ENCODE measurements around the gene SHKBP1. TPM values are rescaled to one million over a fixed set of nuclear protein-coding genes. Genes with fewer than 3 reads are reported as not detected.
A peak's percentile ranks its signal among the peaks of the same experiment; 100 is the strongest.

Gene SHKBP1
- total RNA-seq, 1 experiment from 2014 or later, result 92.9 TPM

GRCh38 chr19:40632311-40633036 lies 55.8 kb downstream of the SHKBP1 start:
- Mint-ChIP-seq H3K4me3 (peak overlapping the region in 1 of 2 experiments; percentile 54; a peak in 3 of 5 replicates), H3K4me1 (peaks cover 35 to 37% of the 10 kb centered on the region in 2 experiments), H3K9me3 (no peaks in the 10 kb centered on the region; a peak in 1 of 5 replicates), H3K27ac (no peak overlapping the region), H3K27me3 (ENCODE audit: low read depth) (peaks cover 39% of the 10 kb centered on the region), H3K36me3 (ENCODE audit: insufficient read depth in 1 of 3, low read depth in 3 of 3) (peaks cover 3 to 18% (median 17%) of the 10 kb centered on the region in 3 experiments; a peak in 6 of 7 replicates)
- Histone ChIP-seq H2BK120ac (ENCODE audit: low read depth, low read length, poor library complexity, severe bottlenecking) (no peak overlapping the region), H3K9me3 (ENCODE audit: control insufficient read depth, low read depth, low read length) (no peaks in the 10 kb centered on the region), H2BK15ac (ENCODE audit: low read depth, low read length) (no peak overlapping the region), H3K27me3 (ENCODE audit: insufficient read depth, low read length) (no peaks in the 10 kb centered on the region; the same call in 1 of the 2 replicates), H4K8ac (replicated peaks; ENCODE audit: insufficient read length, low read depth, low read length) (no peak overlapping the region), H3T11ph (ENCODE audit: low read length) (no peak overlapping the region), H4K91ac (ENCODE audit: insufficient read length, low read depth, low read length) (no peak overlapping the region), H2BK12ac (ENCODE audit: insufficient read length, low read depth, low read length) (no peak overlapping the region), H4K20me1 (ENCODE audit: control insufficient read depth, insufficient read depth, insufficient read length) (no peaks in the 10 kb centered on the region), H3K18ac (ENCODE audit: insufficient read length, low read depth, low read length) (no peak overlapping the region), H3K4ac (ENCODE audit: low read depth, low read length) (no peak overlapping the region), H2BK20ac (ENCODE audit: low read depth, low read length, poor library complexity, severe bottlenecking) (no peak overlapping the region), H3K27ac (ENCODE audit: insufficient read length, low read depth, low read length) (no peak overlapping the region), H2AFZ (ENCODE audit: low read length) (no peak overlapping the region), H4K5ac (ENCODE audit: insufficient read length, low read depth, low read length) (no peak overlapping the region), H2AK5ac (ENCODE audit: insufficient read length, low read length) (no peak overlapping the region), H3K9ac (ENCODE audit: extremely low read depth, insufficient read length, low read length) (no peak overlapping the region), H3K79me1 (ENCODE audit: insufficient read depth, low read depth, low read length, poor library complexity, severe bottlenecking) (no peaks in the 10 kb centered on the region), H3K56ac (ENCODE audit: insufficient read length, low read depth, low read length) (no peak overlapping the region), H3K14ac (ENCODE audit: insufficient read depth, low read length) (no peak overlapping the region), H3K23ac (ENCODE audit: insufficient read length, low read depth, low read length) (no peak overlapping the region), H3K23me2 (ENCODE audit: insufficient read length, low read depth, low read length, poor library complexity, severe bottlenecking) (no peaks in the 10 kb centered on the region), H3K79me2 (ENCODE audit: insufficient read depth, low read length) (no peaks in the 10 kb centered on the region), H3K4me2 (ENCODE audit: insufficient read depth, insufficient read length, low read length) (no peak overlapping the region), H2BK5ac (ENCODE audit: insufficient read length, low read length) (no peak overlapping the region), H3K4me1 (ENCODE audit: insufficient read depth, low read length) (peaks cover 6% of the 10 kb centered on the region; the same call in 1 of the 2 replicates)
- DNase-seq, result peak; percentile 83
- no CpG with 5 or more reads among the region's 3 CpGs for WGBS (ENCODE audit: extremely low coverage, insufficient read length, low lambda C conversion rate)
- TF ChIP-seq CTCF (conservative IDR thresholded peaks at IDR 0.05), result no peak
